WERI-Rb-1 (cell line): ENCODE results near the gene CA11.

ENCODE experiments used
- DNase-seq: peaks from one replicate; pipeline ENCODE4 v3.0.0-alpha.2; 2020
- H3K27ac ChIP-seq: fragments of 250-450 bp; sonication (Bioruptor Pico); 2 replicates; pipeline ENCODE4 v1.5.1; 2020; ENCODE audit warnings: mild to moderate bottlenecking, moderate library complexity
- H3K27me3 ChIP-seq: fragments of 250-450 bp; sonication (Bioruptor Pico); 2 replicates; pipeline ENCODE4 v1.5.1; 2021; ENCODE audit warnings: mild to moderate bottlenecking, low read depth, moderate library complexity; ENCODE audit not compliant: insufficient read depth, severe bottlenecking
- H3K36me3 ChIP-seq: fragments of 250-450 bp; sonication (Bioruptor Pico); 2 replicates; pipeline ENCODE4 v1.5.1; 2020; ENCODE audit warnings: mild to moderate bottlenecking, moderate library complexity
- H3K4me3 ChIP-seq: 2 replicates; pipeline ENCODE4 v1.5.1; 2011; ENCODE audit warnings: low read depth, mild to moderate bottlenecking, control low read depth, low read length
- H3K9me3 ChIP-seq: fragments of 250-450 bp; sonication (Bioruptor Pico); 2 replicates; pipeline ENCODE4 v1.5.1; 2021; ENCODE audit warnings: mild to moderate bottlenecking, moderate library complexity; ENCODE audit not compliant: severe bottlenecking
- TF ChIP-seq, protein P1 (sequence below): IDR thresholded peaks from 2 replicates; pipeline ENCODE4 v1.5.1; 2011; ENCODE audit warnings: low read depth, mild to moderate bottlenecking, control low read depth, inconsistent platforms, low read length

CA11 gene

DNA sequence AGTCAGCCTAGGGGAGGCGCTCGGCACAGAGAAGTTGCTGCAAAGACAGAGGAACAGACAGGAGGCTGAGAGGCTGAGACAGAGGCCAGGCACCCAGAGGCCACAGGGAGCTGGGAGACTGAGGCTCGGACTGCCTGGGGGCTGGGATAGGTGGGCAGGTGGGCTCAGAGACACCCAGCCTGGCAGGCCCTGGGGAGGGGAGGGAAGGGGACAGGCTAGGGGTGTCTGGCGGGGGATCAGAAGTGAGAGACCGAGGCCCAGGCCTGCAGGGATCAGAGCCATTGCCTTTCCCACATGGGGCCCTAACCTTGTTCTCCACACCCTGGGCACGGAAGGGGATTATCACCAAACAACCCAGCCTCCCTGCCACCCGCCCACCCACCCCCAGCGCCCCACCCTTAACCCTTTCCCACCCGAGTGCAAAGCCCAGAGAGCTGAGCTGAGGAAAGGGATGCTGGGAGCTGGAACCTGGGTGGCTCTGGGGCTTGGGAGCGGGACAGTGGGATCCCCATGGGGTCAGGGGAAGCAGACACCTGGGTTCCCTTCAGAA is 25.5 kb upstream of the CA11 start:
- TF ChIP-seq, protein P1, sequence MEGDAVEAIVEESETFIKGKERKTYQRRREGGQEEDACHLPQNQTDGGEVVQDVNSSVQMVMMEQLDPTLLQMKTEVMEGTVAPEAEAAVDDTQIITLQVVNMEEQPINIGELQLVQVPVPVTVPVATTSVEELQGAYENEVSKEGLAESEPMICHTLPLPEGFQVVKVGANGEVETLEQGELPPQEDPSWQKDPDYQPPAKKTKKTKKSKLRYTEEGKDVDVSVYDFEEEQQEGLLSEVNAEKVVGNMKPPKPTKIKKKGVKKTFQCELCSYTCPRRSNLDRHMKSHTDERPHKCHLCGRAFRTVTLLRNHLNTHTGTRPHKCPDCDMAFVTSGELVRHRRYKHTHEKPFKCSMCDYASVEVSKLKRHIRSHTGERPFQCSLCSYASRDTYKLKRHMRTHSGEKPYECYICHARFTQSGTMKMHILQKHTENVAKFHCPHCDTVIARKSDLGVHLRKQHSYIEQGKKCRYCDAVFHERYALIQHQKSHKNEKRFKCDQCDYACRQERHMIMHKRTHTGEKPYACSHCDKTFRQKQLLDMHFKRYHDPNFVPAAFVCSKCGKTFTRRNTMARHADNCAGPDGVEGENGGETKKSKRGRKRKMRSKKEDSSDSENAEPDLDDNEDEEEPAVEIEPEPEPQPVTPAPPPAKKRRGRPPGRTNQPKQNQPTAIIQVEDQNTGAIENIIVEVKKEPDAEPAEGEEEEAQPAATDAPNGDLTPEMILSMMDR = no peak
- Histone ChIP-seq H3K27me3 (no peaks in the 10 kb centered on the region), H3K9me3 (no peaks in the 10 kb centered on the region), H3K27ac (peak overlapping the region; percentile 50), H3K36me3 (no peaks in the 10 kb centered on the region), H3K4me3 (no peak overlapping the region)
- DNase-seq = no peak

GRCh38 chr19:48670699-48671445 is 24.9 kb upstream of the CA11 start:
- Histone ChIP-seq H3K4me3 (no peak overlapping the region), H3K27ac (peak overlapping the region; percentile 50), H3K36me3 (no peaks in the 10 kb centered on the region), H3K9me3 (no peaks in the 10 kb centered on the region), H3K27me3 (no peaks in the 10 kb centered on the region)
- DNase-seq = peak; percentile 23
- TF ChIP-seq, protein P1 = no peak

DNA sequence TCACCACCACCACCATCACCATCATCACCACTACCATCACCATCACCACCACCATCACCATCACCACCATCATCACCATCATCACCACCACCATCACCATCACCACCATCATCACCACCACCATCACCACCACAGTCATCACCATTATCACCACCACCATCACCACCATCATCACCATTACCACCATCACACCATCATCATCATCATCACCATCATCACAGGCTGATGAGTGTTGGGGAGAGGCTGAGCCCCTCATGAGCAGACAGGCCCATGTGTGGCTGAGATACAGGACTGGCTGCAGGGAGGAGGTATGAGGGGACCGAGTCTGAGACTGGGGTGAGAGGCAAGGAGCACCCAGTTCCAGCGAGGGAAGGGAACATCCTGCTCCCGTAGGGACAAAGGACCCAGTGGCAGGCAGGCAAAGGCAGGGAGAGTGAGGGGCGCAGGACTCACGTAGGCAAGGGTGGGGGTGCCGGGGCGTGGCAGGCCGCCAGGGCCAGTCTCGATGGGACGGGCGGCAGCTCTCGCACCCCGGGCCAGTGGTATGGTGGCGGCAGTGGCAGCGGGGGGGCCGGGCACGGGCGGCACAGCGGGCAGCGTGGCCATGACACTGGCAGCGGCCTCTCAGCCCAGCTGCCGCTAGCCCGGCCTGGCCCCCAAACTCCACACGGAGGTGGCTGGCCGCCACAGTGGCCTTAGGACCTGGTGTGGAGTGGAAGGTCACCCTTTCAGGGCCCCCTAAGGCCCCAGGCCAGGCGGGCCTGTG is 24.1 kb upstream of the CA11 start:
- TF ChIP-seq, protein P1 = no peak
- no peak for DNase-seq
- no peaks in the 10 kb centered on the region for H3K9me3 ChIP-seq
- no peak overlapping the region for H3K4me3 ChIP-seq
- H3K27ac ChIP-seq = no peak overlapping the region
- no peaks in the 10 kb centered on the region for H3K27me3 ChIP-seq
- no peaks in the 10 kb centered on the region for H3K36me3 ChIP-seq

DNA sequence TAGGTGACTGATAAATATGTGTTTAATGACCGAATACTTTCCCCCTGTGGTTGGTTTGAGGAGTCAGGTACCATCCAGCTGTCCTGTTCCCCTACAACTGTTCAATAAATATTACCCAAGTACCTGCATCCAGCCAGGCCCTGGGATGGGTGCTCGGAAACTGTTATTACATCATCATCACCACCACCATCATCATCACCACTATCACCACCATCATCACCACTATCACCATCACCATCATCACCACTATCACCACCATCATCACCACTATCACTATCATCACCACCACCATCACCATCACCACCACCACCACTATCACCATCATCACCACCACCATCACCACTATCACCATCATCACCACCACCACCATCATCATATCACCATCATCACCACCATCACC is 22.8 kb upstream of the CA11 start:
- Histone ChIP-seq H3K4me3 (no peak overlapping the region), H3K9me3 (no peaks in the 10 kb centered on the region), H3K27ac (no peak overlapping the region), H3K27me3 (no peaks in the 10 kb centered on the region), H3K36me3 (no peaks in the 10 kb centered on the region)
- TF ChIP-seq, protein P1 = no peak
- DNase-seq = no peak

- Histone ChIP-seq H3K27me3 (no peaks in the 10 kb centered on the region), H3K27ac (no peak overlapping the region), H3K9me3 (no peaks in the 10 kb centered on the region), H3K4me3 (no peak overlapping the region), H3K36me3 (no peaks in the 10 kb centered on the region)
- DNase-seq = no peak
- TF ChIP-seq, protein P1 = no peak
Measured at GRCh38 chr19:48668332-48668731, 22.3 kb upstream of the CA11 start.
